Right lobe of liver (tissue), 6 donors: ENCODE data around the gene ALDH1A1. TPM values are rescaled to one million over a fixed set of nuclear protein-coding genes. Genes with fewer than 3 reads are reported as not detected.
"Not testable (repeated sequence)": the region's sequence is repeated elsewhere in the genome, so short reads cannot be mapped to it uniquely, and the experiment has no call there.

ENCODE experiments used
- ATAC-seq, 4 donors: fragments of 200-7000 bp; cut with Tn5 transposase; one replicate each; pipeline ENCODE4 v1.9.1; 2020; ENCODE audit warnings: mild to moderate bottlenecking in 4 of 4, moderate library complexity in 4 of 4
- DNase-seq, 3 donors: peaks; one replicate each; pipeline ENCODE4 v3.0.0-alpha.2; 2020
- H3K27ac ChIP-seq, 3 donors: fragments of 200-600 bp; one replicate each; pipeline ENCODE4 v1.8.0; 2022
- H3K27me3 ChIP-seq, 2 donors: fragments of 200-600 bp; one replicate each; pipeline ENCODE4 v1.8.0; 2022
- H3K36me3 ChIP-seq, 4 donors: fragments of 200-600 bp; sonication (generic) in 1 of 4; one replicate each; pipeline versions ENCODE4 v1.5.1 to v1.8.0; 2017 to 2022; ENCODE audit warnings: control low read depth in 1 of 4
- H3K4me1 ChIP-seq, 4 donors: fragments of 200-600 bp; sonication (generic) in 1 of 4; one replicate each; pipeline versions ENCODE4 v1.5.1 to v1.8.0; 2017 to 2022; ENCODE audit warnings: control low read depth in 1 of 4
- H3K4me3 ChIP-seq, 3 donors: fragments of 200-600 bp; one replicate each; pipeline ENCODE4 v1.8.0; 2022
- H3K9me3 ChIP-seq, 4 donors: fragments of 200-600 bp; sonication (generic) in 1 of 4; one replicate each; pipeline versions ENCODE4 v1.5.1 to v1.8.0; 2017 to 2022; ENCODE audit warnings: control low read depth in 1 of 4
- CTCF ChIP-seq, 4 donors: fragments of 200-600 bp in 3 of 4; fragments of 450-650 bp in 1 of 4; IDR thresholded peaks; one replicate each; pipeline versions ENCODE4 v1.5.1 to v1.8.0; 2016 to 2022; ENCODE audit warnings: antibody characterized with exemption in 4 of 4, mild to moderate bottlenecking in 2 of 4
- POLR2A ChIP-seq: fragments of 450-650 bp; IDR thresholded peaks from one replicate; pipeline ENCODE4 v1.6.1; 2017; ENCODE audit warnings: antibody characterized with exemption, mild to moderate bottlenecking
- WGBS: methylation state at CpG from one replicate; pipeline ENCODE4 v1.1.6; 2018; ENCODE audit warnings: low coverage, low lambda C conversion rate; ENCODE audit not compliant: insufficient coverage; ENCODE audit errors: missing lambda C conversion rate; 5-methylcytosine and 5-hydroxymethylcytosine counted together
- intact Hi-C, 2 donors: fragments of 100-400 bp; cut with DNase I; formaldehyde crosslinking; loops; one replicate each; pipeline versions ENCODE4 v1.11.2 to v1.14.1; 2022
- total RNA-seq, 6 experiments: library from RNA; depleted of rRNA in 2 of 6; stranded (reverse); fragments of >200 nt in 2 of 6; fragmentation: NEBNext Ultra II Directional in 3 of 6; extraction: Animal tissue kit (Norgen Biotek cat#: 25700) in 3 of 6; gene quantifications; one replicate each; pipeline versions ENCODE4 v1.1.0 to v1.2.4, GENCODE V29; 2016 to 2023
- donor health status: DM: no; HTN: yes; CAD: no.
- donor health status: DM: no; HTN: no; CAD: no.
- donor health status: DM: no; HTN: no; CAD: no.
- donor health status: DM: no; HTN: yes; CAD: no.
- donor health status: DM: no; HTN: yes; CAD: no.

Gene ALDH1A1
- total RNA-seq, 6 experiments from 2014 or later = 309 to 1,702 (median 521) TPM

DNA sequence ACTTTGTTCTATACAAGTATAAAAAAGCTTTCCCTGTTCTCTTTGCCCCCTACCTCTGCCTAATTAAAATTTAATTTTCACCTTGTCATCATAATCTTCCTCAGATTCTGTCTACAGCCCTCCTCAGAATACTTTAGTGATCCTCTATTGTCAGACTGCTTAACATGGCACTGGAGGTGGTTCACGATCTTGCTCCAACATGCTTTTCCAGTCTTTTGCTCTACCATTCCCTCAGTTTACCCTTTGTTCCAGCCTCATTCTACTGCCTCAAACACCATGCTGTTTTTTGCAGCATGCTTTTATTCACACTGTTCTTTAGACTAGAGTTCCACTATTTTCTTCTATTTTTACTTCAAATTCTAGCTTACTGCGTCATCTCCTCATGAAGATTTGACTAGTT, 10.4 kb downstream of the ALDH1A1 start:
- Histone ChIP-seq H3K4me3 (no peak overlapping the region), H3K9me3 (no peaks in the 10 kb centered on the region), H3K27ac (peak overlapping the region in 1 of 3 donors; percentile 87), H3K4me1 (peaks cover 0 to 81% (median 22%) of the 10 kb centered on the region in 4 donors), H3K36me3 (peaks cover 0 to 32% (median 0%) of the 10 kb centered on the region in 4 donors), H3K27me3 (no peaks in the 10 kb centered on the region)
- 92% methylated on average over 2 of the region's 2 CpGs for WGBS
- intact Hi-C loops = no loop called here
- DNase-seq (no peak), ATAC-seq (no peak)
- TF ChIP-seq POLR2A (no peak), CTCF (IDR thresholded peaks at IDR 0.05) (no peak)

GRCh38 chr9:72939581-72939980, 13.3 kb downstream of the ALDH1A1 start:
- DNase-seq, intact Hi-C loops, H3K4me3 ChIP-seq, ATAC-seq, H3K27me3 ChIP-seq, H3K9me3 ChIP-seq: not testable (repeated sequence)
- Histone ChIP-seq H3K27ac (peak overlapping the region in 1 of 3 donors; percentile 7), H3K36me3 (peaks cover 0 to 32% (median 0%) of the 10 kb centered on the region in 4 donors), H3K4me1 (peaks cover 0 to 81% (median 19%) of the 10 kb centered on the region in 4 donors)
- 81% methylated on average over 5 of the region's 6 CpGs for WGBS

- TF ChIP-seq CTCF (IDR thresholded peaks at IDR 0.05) = no peak
- no peak for TF ChIP-seq POLR2A
- WGBS = 38% methylated on average over 4 of the region's 4 CpGs
- Histone ChIP-seq H3K27ac (peak overlapping the region in 2 of 3 donors; percentile 51 to 64), H3K36me3 (peaks cover 0 to 36% (median 0%) of the 10 kb centered on the region in 4 donors), H3K9me3 (no peaks in the 10 kb centered on the region), H3K4me3 (no peak overlapping the region), H3K4me1 (peaks cover 0 to 79% (median 9%) of the 10 kb centered on the region in 4 donors), H3K27me3 (no peaks in the 10 kb centered on the region)
- DNase-seq (peak in 1 of 3 donors; percentile 47), ATAC-seq (peak; percentile 59 to 81 (median 80))
- intact Hi-C loops = no loop called here
These were observed 15.3 kb downstream of the ALDH1A1 start for GRCh38 chr9:72937545-72937944.

DNA sequence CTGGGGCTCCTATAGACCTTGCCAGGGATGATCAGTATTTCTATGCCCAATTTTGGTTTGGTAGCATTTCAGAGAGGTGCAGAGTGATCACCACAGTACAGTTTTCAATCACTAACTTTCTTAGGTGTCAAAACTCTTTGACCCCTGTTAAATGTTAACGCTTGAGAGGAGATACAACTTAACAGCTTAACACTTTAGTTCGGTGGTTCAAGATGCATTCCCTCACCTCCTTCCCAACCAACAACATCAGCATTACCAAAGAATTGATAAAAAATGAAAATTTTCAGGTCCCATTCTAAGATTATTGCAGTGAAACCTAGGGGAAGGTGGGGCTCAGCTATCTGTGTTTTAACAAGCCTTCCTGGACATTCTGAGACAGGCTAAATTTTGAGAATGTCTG, 16.2 kb downstream of the ALDH1A1 start:
- Histone ChIP-seq H3K27ac (peak overlapping the region in 2 of 3 donors; percentile 51 to 64), H3K4me1 (peaks cover 0 to 84% (median 9%) of the 10 kb centered on the region in 4 donors), H3K27me3 (no peaks in the 10 kb centered on the region), H3K9me3 (no peaks in the 10 kb centered on the region), H3K4me3 (no peak overlapping the region), H3K36me3 (peaks cover 0 to 43% (median 0%) of the 10 kb centered on the region in 4 donors)
- intact Hi-C loops = no loop called here
- peak in 3 of 4 donors; percentile 6 to 22 (median 7) for ATAC-seq
- TF ChIP-seq CTCF (IDR thresholded peaks at IDR 0.05) = no peak
- TF ChIP-seq POLR2A = no peak
- 27% methylated on average over 2 of the region's 2 CpGs for WGBS
- DNase-seq = no peak

DNA sequence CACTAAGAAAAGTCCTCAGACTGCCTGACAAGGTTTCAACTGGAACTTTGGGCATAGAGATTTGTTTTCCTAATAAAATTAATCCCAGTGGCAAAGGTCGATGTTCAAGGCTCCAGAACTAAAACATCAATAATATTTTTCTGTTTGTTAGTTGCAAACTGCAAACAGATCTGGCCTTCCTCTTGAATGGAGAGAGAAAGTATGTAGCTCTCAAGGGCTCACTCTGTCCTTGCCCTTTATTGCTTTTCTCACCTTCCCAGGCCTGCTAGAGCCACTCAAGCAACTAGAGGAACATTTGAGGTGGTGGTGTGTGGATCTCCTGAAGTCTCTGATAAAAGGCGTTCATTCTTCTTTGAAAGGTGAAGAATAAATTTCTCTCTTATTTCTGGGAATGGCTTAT, 16.6 kb downstream of the ALDH1A1 start:
- intact Hi-C loops = no loop called here
- no peak overlapping the region for H3K4me3 ChIP-seq
- DNase-seq = no peak
- peak overlapping the region in 2 of 3 donors; percentile 51 to 64 for H3K27ac ChIP-seq
- peaks cover 0 to 84% (median 9%) of the 10 kb centered on the region in 4 donors for H3K4me1 ChIP-seq
- H3K36me3 ChIP-seq = peaks cover 0 to 44% (median 0%) of the 10 kb centered on the region in 4 donors
- TF ChIP-seq POLR2A = no peak
- TF ChIP-seq CTCF (IDR thresholded peaks at IDR 0.05) = no peak
- no peaks in the 10 kb centered on the region for H3K9me3 ChIP-seq
- WGBS = 41% methylated on average over 2 of the region's 2 CpGs
- peak; percentile 19 to 59 (median 40) for ATAC-seq
- no peaks in the 10 kb centered on the region for H3K27me3 ChIP-seq
